Activated T-cell treated with anti-CD3 and anti-CD28 coated beads for 4 hours (primary cell): ENCODE results near the gene AGXT.

Source experiments
- DNase-seq: peaks from one replicate; pipeline ENCODE4 v3.0.0-alpha.2; 2020

The AGXT gene

GRCh38 chr2:240869956-240870875, 1.6 kb downstream of the AGXT start:
- no peak for DNase-seq

- no peak for DNase-seq
Observed at GRCh38 chr2:240871071-240871958, 2.7 kb downstream of the AGXT start.

GRCh38 chr2:240872317-240873097, 3.9 kb downstream of the AGXT start:
- no peak for DNase-seq

- no peak for DNase-seq
Observed at GRCh38 chr2:240873098-240873788, 4.6 kb downstream of the AGXT start.

- no peak for DNase-seq
Observed at GRCh38 chr2:240873805-240874714, 5.4 kb downstream of the AGXT start.

- DNase-seq = no peak
Observed at GRCh38 chr2:240874715-240875227, 6.1 kb downstream of the AGXT start.

GRCh38 chr2:240875228-240876034, 6.8 kb downstream of the AGXT start:
- no peak for DNase-seq

GRCh38 chr2:240876035-240876474, 7.4 kb downstream of the AGXT start:
- DNase-seq = no peak

- DNase-seq = no peak
Observed at GRCh38 chr2:240876475-240877251, 8.0 kb downstream of the AGXT start.

GRCh38 chr2:240877460-240878340, 9.1 kb downstream of the AGXT start:
- no peak for DNase-seq

- no peak for DNase-seq
Observed at GRCh38 chr2:240878341-240878936, 9.8 kb downstream of the AGXT start.

GRCh38 chr2:240879105-240879504, 10.5 kb downstream of the AGXT start:
- no peak for DNase-seq

GRCh38 chr2:240881913-240882312, 13.3 kb downstream of the AGXT start:
- DNase-seq = no peak

- no peak for DNase-seq
Observed at GRCh38 chr2:240884221-240884620, 15.6 kb downstream of the AGXT start.

- DNase-seq = no peak
Observed at GRCh38 chr2:240884745-240885144, 16.1 kb downstream of the AGXT start.

GRCh38 chr2:240885566-240885965, 16.9 kb downstream of the AGXT start:
- no peak for DNase-seq

GRCh38 chr2:240886023-240886565, 17.5 kb downstream of the AGXT start:
- no peak for DNase-seq
